C4-2B (cell line): ENCODE measurements around the gene SIK3.

Experiments used
- H3K27ac ChIP-seq: fragments of 450-650 bp; 2 replicates; pipeline ENCODE4 v1.5.1; 2017
- CTCF ChIP-seq: fragments of 450-650 bp; conservative IDR thresholded peaks from 2 replicates; pipeline ENCODE4 v1.5.1; 2017; ENCODE audit warnings: mild to moderate bottlenecking
- ZFX ChIP-seq: fragments of 450-650 bp; IDR thresholded peaks from 2 replicates; pipeline ENCODE4 v1.6.1; 2017

Gene SIK3

GRCh38 chr11:116851626-116852025 lies 246.6 kb downstream of the SIK3 start:
- TF ChIP-seq CTCF (no peak), ZFX (no peak)
- H3K27ac ChIP-seq: peak overlapping the region; percentile 93

GRCh38 chr11:116849486-116849885 lies 248.7 kb downstream of the SIK3 start:
- TF ChIP-seq CTCF: no peak
- no peak for TF ChIP-seq ZFX
- no peak overlapping the region for H3K27ac ChIP-seq

GRCh38 chr11:116849060-116849459 lies 249.2 kb downstream of the SIK3 start:
- no peak for TF ChIP-seq ZFX
- TF ChIP-seq CTCF: no peak
- no peak overlapping the region for H3K27ac ChIP-seq

- H3K27ac ChIP-seq: no peak overlapping the region
- TF ChIP-seq CTCF (no peak), ZFX (no peak)
Observed at GRCh38 chr11:116847612-116848011, 250.6 kb downstream of the SIK3 start.

GRCh38 chr11:116844722-116845121 lies 253.5 kb downstream of the SIK3 start:
- no peak overlapping the region for H3K27ac ChIP-seq
- TF ChIP-seq CTCF (no peak), ZFX (no peak)

- TF ChIP-seq ZFX: no peak
- TF ChIP-seq CTCF: no peak
- no peak overlapping the region for H3K27ac ChIP-seq
Observed at GRCh38 chr11:116843661-116844060, 254.6 kb downstream of the SIK3 start.

- no peak for TF ChIP-seq ZFX
Observed at GRCh38 chr11:116842909-116843308, 255.3 kb downstream of the SIK3 start.

GRCh38 chr11:116842117-116842516 lies 256.1 kb downstream of the SIK3 start:
- H3K27ac ChIP-seq: no peak overlapping the region
- TF ChIP-seq ZFX: no peak
- no peak for TF ChIP-seq CTCF

More at GRCh38 chr11:116842909-116843308, 255.3 kb downstream of the SIK3 start:
- H3K27ac ChIP-seq: no peak overlapping the region
